H1 (cell line): ENCODE results near the gene B4GALNT3. TPM values are rescaled to one million over a fixed set of nuclear protein-coding genes. Genes with fewer than 3 reads are reported as not detected.

ENCODE experiments used
- CTCF ChIA-PET: fragments of 300-600 bp; sonication (Branson Sonifier 250); formaldehyde crosslinking; loops from one replicate; lab custom pipeline; 2021; ENCODE audit not compliant: partially characterized antibody; lab: Charles Lee
- POLR2A ChIA-PET: fragments of 300-600 bp; sonication (Branson Sonifier 250); formaldehyde crosslinking; loops from one replicate; lab custom pipeline; 2021; ENCODE audit warnings: inconsistent platforms; ENCODE audit not compliant: partially characterized antibody; lab: Charles Lee
- DNase-seq, 2 experiments: peaks; one replicate each; pipeline versions ENCODE4 v3.0.0 to v3.0.0-alpha.2; 2010 to 2022; ENCODE audit warnings: low spot score in 2 of 2, low read depth in 1 of 2, mixed read lengths in 1 of 2
- FAIRE-seq: peaks from 2 replicates; lab custom pipeline; 2011; peaks lifted over from hg19 to GRCh38; lab: Jason Lieb, UNC
- H2AFZ ChIP-seq: 2 replicates; pipeline ENCODE4 v1.8.1; 2012; ENCODE audit warnings: low read length, inconsistent platforms
- H2AK5ac ChIP-seq: 2 replicates; pipeline ENCODE4 v1.6.1; 2013; ENCODE audit warnings: low read depth, low read length
- H2BK120ac ChIP-seq: replicated peaks from 2 replicates; pipeline ENCODE3; 2013; ENCODE audit warnings: low read depth, low read length, inconsistent platforms
- H2BK12ac ChIP-seq: 2 replicates; pipeline ENCODE4 v1.6.1; 2013; ENCODE audit warnings: low read depth, low read length
- H2BK15ac ChIP-seq: 2 replicates; pipeline ENCODE4 v1.6.1; 2013; ENCODE audit warnings: low read length
- H2BK20ac ChIP-seq: 2 replicates; pipeline ENCODE4 v1.6.1; 2013; ENCODE audit warnings: low read length
- H2BK5ac ChIP-seq: 2 replicates; pipeline ENCODE4 v1.6.1; 2013; ENCODE audit warnings: low read depth, low read length
- H3K14ac ChIP-seq: 2 replicates; pipeline ENCODE4 v1.6.1; 2013; ENCODE audit warnings: inconsistent platforms; ENCODE audit not compliant: insufficient read length
- H3K18ac ChIP-seq: 2 replicates; pipeline ENCODE4 v1.6.1; 2013; ENCODE audit warnings: low read length; ENCODE audit errors: extremely low read depth
- H3K23ac ChIP-seq: 2 replicates; pipeline ENCODE4 v1.6.1; 2013; ENCODE audit warnings: inconsistent platforms; ENCODE audit not compliant: insufficient read length
- H3K23me2 ChIP-seq: 2 replicates; pipeline ENCODE4 v1.6.1; 2013; ENCODE audit warnings: low read depth, low read length
- H3K27ac ChIP-seq: 2 replicates; pipeline ENCODE4 v1.6.1; 2011; ENCODE audit warnings: low read depth, low read length, inconsistent platforms
- H3K27me3 ChIP-seq, 4 experiments: replicated peaks in 1 of 4; 1 replicate in 1 of 4; 2 replicates in 3 of 4; pipeline versions ENCODE4 v1.6.1 to v1.8.1; 2011 to 2013; ENCODE audit warnings: low read length in 3 of 4, mild to moderate bottlenecking in 3 of 4, inconsistent platforms in 2 of 4, mixed read lengths in 2 of 4, moderate library complexity in 1 of 4; ENCODE audit not compliant: control insufficient read depth in 3 of 4, insufficient read depth in 3 of 4; ENCODE audit errors: extremely low read depth in 1 of 4
- H3K36me3 ChIP-seq, 4 experiments: 2 replicates each; pipeline versions ENCODE4 v1.6.1 to v1.8.1; 2011 to 2013; ENCODE audit warnings: mild to moderate bottlenecking in 4 of 4, low read length in 3 of 4, moderate library complexity in 2 of 4, control low read depth in 1 of 4, inconsistent platforms in 1 of 4; ENCODE audit not compliant: insufficient read depth in 4 of 4, control insufficient read depth in 2 of 4
- H3K4ac ChIP-seq: replicated peaks from 2 replicates; pipeline ENCODE3; 2013; ENCODE audit warnings: low read length, low read depth, mixed read lengths, inconsistent platforms; ENCODE audit not compliant: insufficient read length
- H3K4me1 ChIP-seq, 4 experiments: replicated peaks in 1 of 4; 1 replicate in 1 of 4; 2 replicates in 3 of 4; pipeline versions ENCODE4 v1.6.1 to v1.8.1; 2011 to 2013; ENCODE audit warnings: low read length in 3 of 4, inconsistent platforms in 2 of 4, mixed read lengths in 1 of 4; ENCODE audit not compliant: insufficient read depth in 4 of 4, control insufficient read depth in 3 of 4
- H3K4me2 ChIP-seq, 2 experiments: 2 replicates each; pipeline versions ENCODE4 v1.6.1 to v1.8.1; 2011 to 2013; ENCODE audit warnings: low read depth in 2 of 2, low read length in 2 of 2, control low read depth in 1 of 2, inconsistent platforms in 1 of 2, mild to moderate bottlenecking in 1 of 2; ENCODE audit not compliant: insufficient read depth in 1 of 2
- H3K4me3 ChIP-seq, 4 experiments: fragments of 200-600, 300-600 bp in 1 of 4; sonication (generic), shearing (Covaris generic), sonication (Bioruptor Twin) in 1 of 4; 2 replicates each; pipeline versions ENCODE4 v1.5.1 to v1.8.1; 2011 to 2016; ENCODE audit warnings: low read length in 4 of 4, low read depth in 3 of 4, control low read depth in 2 of 4, inconsistent platforms in 2 of 4, mild to moderate bottlenecking in 2 of 4, mixed read lengths in 1 of 4, moderate library complexity in 1 of 4; ENCODE audit not compliant: insufficient read depth in 2 of 4; ENCODE audit errors: extremely low read depth in 1 of 4
- H3K56ac ChIP-seq: replicated peaks from 2 replicates; pipeline ENCODE3; 2013; ENCODE audit warnings: low read depth, mild to moderate bottlenecking, mixed read lengths, low read length, inconsistent platforms; ENCODE audit not compliant: insufficient read length
- H3K79me1 ChIP-seq: 2 replicates; pipeline ENCODE4 v1.6.1; 2013; ENCODE audit warnings: low read depth, low read length, control low read depth
- H3K79me2 ChIP-seq, 2 experiments: 2 replicates each; pipeline versions ENCODE4 v1.6.1 to v1.8.1; 2012 to 2013; ENCODE audit warnings: low read length in 2 of 2, mild to moderate bottlenecking in 2 of 2, inconsistent platforms in 1 of 2; ENCODE audit not compliant: insufficient read depth in 2 of 2, control insufficient read depth in 1 of 2
- H3K9ac ChIP-seq, 4 experiments: replicated peaks in 1 of 4; 1 replicate in 1 of 4; 2 replicates in 3 of 4; pipeline versions ENCODE4 v1.6.1 to v1.8.1; 2011 to 2013; ENCODE audit warnings: low read depth in 3 of 4, low read length in 3 of 4, control low read depth in 2 of 4, mild to moderate bottlenecking in 2 of 4, moderate library complexity in 2 of 4, inconsistent platforms in 1 of 4; ENCODE audit errors: extremely low read depth in 1 of 4
- H3K9me3 ChIP-seq, 2 experiments: 2 replicates each; pipeline versions ENCODE4 v1.6.1 to v1.8.1; 2012 to 2013; ENCODE audit warnings: mild to moderate bottlenecking in 2 of 2, moderate library complexity in 2 of 2, control low read depth in 1 of 2, inconsistent platforms in 1 of 2, low read depth in 1 of 2, low read length in 1 of 2, mixed read lengths in 1 of 2; ENCODE audit not compliant: insufficient read depth in 2 of 2
- H4K20me1 ChIP-seq, 2 experiments: replicated peaks in 1 of 2; 2 replicates each; pipeline versions ENCODE3 to v1.8.1; 2011 to 2013; ENCODE audit warnings: inconsistent platforms in 2 of 2, low read length in 2 of 2, mild to moderate bottlenecking in 1 of 2; ENCODE audit not compliant: insufficient read depth in 2 of 2, control insufficient read depth in 1 of 2
- H4K5ac ChIP-seq: 2 replicates; pipeline ENCODE4 v1.6.1; 2013; ENCODE audit warnings: low read length, low read depth, mixed read lengths, inconsistent platforms; ENCODE audit not compliant: insufficient read length
- H4K8ac ChIP-seq: 2 replicates; pipeline ENCODE4 v1.8.0; 2013; ENCODE audit warnings: mild to moderate bottlenecking, moderate library complexity, low read length, inconsistent platforms; ENCODE audit not compliant: insufficient read depth; ENCODE audit errors: extremely low read depth
- H4K91ac ChIP-seq: replicated peaks from 2 replicates; pipeline ENCODE3; 2013; ENCODE audit warnings: low read length, mixed read lengths, inconsistent platforms; ENCODE audit not compliant: insufficient read length
- BACH1 ChIP-seq: IDR thresholded peaks from 2 replicates; pipeline ENCODE4 v1.6.1; 2012; ENCODE audit warnings: low read length, improper control_type of control experiment
- CBX8 ChIP-seq: fragments of 300-800, 300-1000 bp; sonication (generic); IDR thresholded peaks from 2 replicates; pipeline ENCODE4 v1.7.1; 2016; ENCODE audit warnings: low read depth, low read length, borderline replicate concordance
- NANOG ChIP-seq: IDR thresholded peaks from 2 replicates; pipeline ENCODE4 v1.6.1; 2011; ENCODE audit warnings: low read length, low read depth, mild to moderate bottlenecking, inconsistent platforms; ENCODE audit not compliant: insufficient read depth, poor library complexity, severe bottlenecking
- RBBP5 ChIP-seq: IDR thresholded peaks from 2 replicates; pipeline ENCODE4 v1.7.1; 2012; ENCODE audit warnings: low read depth, mild to moderate bottlenecking, inconsistent platforms, low read length, moderate library complexity, borderline replicate concordance
- RNF2 ChIP-seq: fragments of 200-900, 300-1000 bp; sonication (generic); IDR thresholded peaks from 2 replicates; pipeline ENCODE4 v1.7.1; 2016; ENCODE audit warnings: borderline replicate concordance, low read depth, mild to moderate bottlenecking, antibody characterized with exemption, low read length; ENCODE audit not compliant: poor library complexity, severe bottlenecking; ENCODE audit errors: missing control alignments
- SAP30 ChIP-seq: fragments of 300-600 bp; sonication (generic); IDR thresholded peaks from 2 replicates; pipeline ENCODE4 v1.7.1; 2012; ENCODE audit warnings: low read length, moderate library complexity, mild to moderate bottlenecking, inconsistent platforms; ENCODE audit not compliant: insufficient read depth, insufficient replicate concordance
- SP4 ChIP-seq: IDR thresholded peaks from 2 replicates; pipeline ENCODE4 v1.6.1; 2012; ENCODE audit warnings: low read length, inconsistent platforms
- ZNF274 ChIP-seq: IDR thresholded peaks from 2 replicates; pipeline ENCODE4 v1.7.0; 2012; ENCODE audit warnings: low read length, borderline replicate concordance; ENCODE audit errors: extremely low read depth
- WGBS, 2 experiments: shearing (Covaris generic) in 1 of 2; methylation state at CpG; one replicate each; pipeline versions ENCODE4 v1.1.6 to v1.1.7; 2013 to 2015; ENCODE audit warnings: low lambda C conversion rate in 2 of 2, mixed read lengths in 2 of 2, inconsistent platforms in 1 of 2, low coverage in 1 of 2, missing lambda C conversion rate in 1 of 2; ENCODE audit not compliant: insufficient replicate concordance in 2 of 2, insufficient coverage in 1 of 2, insufficient read length in 1 of 2; ENCODE audit errors: extremely low coverage in 1 of 2, missing lambda C conversion rate in 1 of 2; 5-methylcytosine and 5-hydroxymethylcytosine counted together
- polyA plus RNA-seq, 7 experiments: library from polyadenylated mRNA; depleted of rRNA in 3 of 7; stranded (reverse) in 5 of 7; unstranded in 2 of 7; fragments of >200 nt in 5 of 7; fragments of 200-250 nt in 2 of 7; gene quantifications; 1 replicate in 5 of 7; 2 replicates in 1 of 7; 4 replicates in 1 of 7; pipeline versions ENCODE4 v1.2.1 to v1.2.3, GENCODE V29; 2011 to 2013; ENCODE audit warnings: missing spikeins in 2 of 7, mixed read lengths in 2 of 7
- total RNA-seq: library from RNA; stranded (reverse); fragmentation: NEBNext Ultra II Directional; extraction: Animal tissue kit (Norgen Biotek cat#: 25700); gene quantifications from 2 replicates; pipeline ENCODE4 v1.2.1, GENCODE V29; 2021
- TF ChIP-seq, protein P1 (sequence below), 3 experiments: IDR thresholded peaks; 1 replicate in 2 of 3; 2 replicates in 1 of 3; pipeline versions ENCODE4 v1.5.1 to v1.6.1; 2011; ENCODE audit warnings: low read length in 3 of 3, mild to moderate bottlenecking in 3 of 3, inconsistent platforms in 2 of 3, low read depth in 1 of 3, moderate library complexity in 1 of 3; ENCODE audit not compliant: insufficient read depth in 1 of 3; ENCODE audit errors: control extremely low read depth in 1 of 3

Gene B4GALNT3
- total and polyA plus RNA-seq, 2 of the 8 experiments (the other 6 are each of a cell fraction or from before 2014, with no cell fraction given) = 12.5 to 20.3 TPM

DNA sequence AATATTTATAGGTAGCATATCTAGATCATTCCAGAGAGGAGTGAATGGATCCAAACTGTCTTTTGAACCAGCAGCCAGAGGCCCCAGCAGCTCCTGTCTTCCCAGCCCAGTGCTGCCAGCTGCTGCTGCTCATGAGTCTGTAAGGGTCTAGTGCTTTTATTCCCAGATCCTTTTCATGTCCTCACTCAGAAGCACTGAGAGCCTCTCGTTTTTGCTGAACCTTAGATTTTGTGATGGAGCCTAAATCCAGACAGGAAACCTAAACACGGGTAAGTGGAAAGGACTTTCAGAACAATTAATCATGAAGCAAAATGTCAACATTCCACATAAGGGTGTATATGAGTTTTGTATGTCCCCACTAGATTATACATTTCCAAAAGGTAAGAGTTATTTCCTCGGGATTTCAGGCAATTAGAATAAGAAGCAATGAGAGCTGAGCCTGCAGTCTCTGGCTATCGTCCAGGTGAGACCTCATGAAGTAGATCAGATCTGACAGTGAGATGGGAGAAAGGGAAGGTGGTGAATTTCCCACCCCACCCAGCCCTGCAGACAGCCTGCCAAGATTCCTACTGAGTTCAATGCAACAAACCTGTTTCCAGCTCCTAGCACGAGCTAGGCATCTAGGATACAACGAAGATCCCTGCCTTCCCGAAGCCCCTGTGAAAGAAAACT lies 119.1 kb downstream of the B4GALNT3 start:
- no peak overlapping the region for H2BK120ac ChIP-seq
- peaks cover 4% of the 10 kb centered on the region; the same call in 1 of the 2 replicates for H3K23me2 ChIP-seq
- H3K9ac ChIP-seq = no peak overlapping the region
- peak overlapping the region; percentile 73; the same call in 1 of the 2 replicates for H2AFZ ChIP-seq
- H4K5ac ChIP-seq = no peak overlapping the region
- no peak overlapping the region for H3K18ac ChIP-seq
- no peak overlapping the region for H2BK15ac ChIP-seq
- DNase-seq (no peak), FAIRE-seq (no peak)
- H3K79me1 ChIP-seq = no peaks in the 10 kb centered on the region; the same call in 1 of the 2 replicates
- H4K91ac ChIP-seq = no peak overlapping the region
- no peak overlapping the region for H3K4ac ChIP-seq
- H2AK5ac ChIP-seq = no peak overlapping the region
- 75% methylated on average over 7 of the region's 7 CpGs; no CpG with 5 or more reads in 1 of the 2 experiments for WGBS, 2 experiments
- no peak overlapping the region for H3K27ac ChIP-seq
- H3K4me2 ChIP-seq = no peak overlapping the region
- H3K27me3 ChIP-seq = peaks cover 0 to 9% (median 7%) of the 10 kb centered on the region in 4 experiments; a peak in 6 of 7 replicates
- no peaks in the 10 kb centered on the region for H3K9me3 ChIP-seq
- ChIA-PET POLR2A (interaction anchor here (1.1 to 1.2 kb wide), 2 partner anchors 45 to 172 kb away, joined by 3 read pairs; no protein-coding TSS in a partner anchor), CTCF (interaction anchor here (0.6 to 6.4 kb wide), 12 partner anchors 9 to 331 kb away, joined by 3 to 35 read pairs (median 4); partner anchors contain the start of gene WNK1)
- H3K56ac ChIP-seq = no peak overlapping the region
- H3K4me1 ChIP-seq = peaks cover 0 to 6% (median 2%) of the 10 kb centered on the region in 4 experiments; a peak in 5 of 7 replicates
- H2BK12ac ChIP-seq = no peak overlapping the region
- no peaks in the 10 kb centered on the region for H3K36me3 ChIP-seq
- H4K20me1 ChIP-seq = peaks cover 0 to 3% of the 10 kb centered on the region in 2 experiments
- no peak overlapping the region for H3K23ac ChIP-seq
- no peak overlapping the region for H2BK20ac ChIP-seq
- H2BK5ac ChIP-seq = no peak overlapping the region
- H3K14ac ChIP-seq = no peak overlapping the region
- no peaks in the 10 kb centered on the region for H3K79me2 ChIP-seq
- no peak overlapping the region for H4K8ac ChIP-seq
- H3K4me3 ChIP-seq = no peak overlapping the region
- TF ChIP-seq, protein P1, sequence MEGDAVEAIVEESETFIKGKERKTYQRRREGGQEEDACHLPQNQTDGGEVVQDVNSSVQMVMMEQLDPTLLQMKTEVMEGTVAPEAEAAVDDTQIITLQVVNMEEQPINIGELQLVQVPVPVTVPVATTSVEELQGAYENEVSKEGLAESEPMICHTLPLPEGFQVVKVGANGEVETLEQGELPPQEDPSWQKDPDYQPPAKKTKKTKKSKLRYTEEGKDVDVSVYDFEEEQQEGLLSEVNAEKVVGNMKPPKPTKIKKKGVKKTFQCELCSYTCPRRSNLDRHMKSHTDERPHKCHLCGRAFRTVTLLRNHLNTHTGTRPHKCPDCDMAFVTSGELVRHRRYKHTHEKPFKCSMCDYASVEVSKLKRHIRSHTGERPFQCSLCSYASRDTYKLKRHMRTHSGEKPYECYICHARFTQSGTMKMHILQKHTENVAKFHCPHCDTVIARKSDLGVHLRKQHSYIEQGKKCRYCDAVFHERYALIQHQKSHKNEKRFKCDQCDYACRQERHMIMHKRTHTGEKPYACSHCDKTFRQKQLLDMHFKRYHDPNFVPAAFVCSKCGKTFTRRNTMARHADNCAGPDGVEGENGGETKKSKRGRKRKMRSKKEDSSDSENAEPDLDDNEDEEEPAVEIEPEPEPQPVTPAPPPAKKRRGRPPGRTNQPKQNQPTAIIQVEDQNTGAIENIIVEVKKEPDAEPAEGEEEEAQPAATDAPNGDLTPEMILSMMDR (IDR thresholded peaks at IDR 0.05; ENCODE audit: control extremely low read depth in 1 of 3, insufficient read depth in 1 of 3, low read depth in 1 of 3, low read length in 3 of 3) = no peak
- TF ChIP-seq SP4 = no peak
- TF ChIP-seq RNF2 = no peak
- TF ChIP-seq CBX8 = no peak
- no peak for TF ChIP-seq SAP30
- TF ChIP-seq ZNF274 = no peak
- TF ChIP-seq BACH1 = no peak
- TF ChIP-seq RBBP5 = no peak
- TF ChIP-seq NANOG = no peak
